Measurements from ENCODE around the gene TPBGL.

GRCh38 chr11:75214843-75215242 is 25.7 kb upstream of the TPBGL start:
- no peak for TF ChIP-seq POLR2A (IDR thresholded peaks at IDR 0.05; ENCODE audit: low read length)
- TF ChIP-seq GATA1 (IDR thresholded peaks at IDR 0.05; ENCODE audit: low read depth, low read length) = no peak
